GM12872 (cell line): ENCODE results near the gene B3GALT4.

Source experiments
- CTCF ChIP-seq: IDR thresholded peaks from 3 replicates; pipeline ENCODE4 v1.5.1; 2011; ENCODE audit warnings: low read depth, mild to moderate bottlenecking, low read length, moderate library complexity; ENCODE audit not compliant: insufficient read depth

B3GALT4 gene

GRCh38 chr6:33276864-33277662 lies at the start of gene B3GALT4:
B3GALT4 (plus strand) TSS chr6:33277123; CDS start chr6:33277420, 297 bp downstream.
- TF ChIP-seq CTCF: peak; percentile 56; the same call in 2 of the 3 replicates

GRCh38 chr6:33235221-33235634 lies 41.7 kb upstream of the B3GALT4 start:
- TF ChIP-seq CTCF: no peak

GRCh38 chr6:33236328-33236727 lies 40.6 kb upstream of the B3GALT4 start:
- no peak for TF ChIP-seq CTCF

GRCh38 chr6:33236852-33237251 lies 40.1 kb upstream of the B3GALT4 start:
- TF ChIP-seq CTCF: no peak

GRCh38 chr6:33237741-33238140 lies 39.2 kb upstream of the B3GALT4 start:
- no peak for TF ChIP-seq CTCF

- no peak for TF ChIP-seq CTCF
Measured at GRCh38 chr6:33241968-33242367, 35.0 kb upstream of the B3GALT4 start.

- no peak for TF ChIP-seq CTCF
Measured at GRCh38 chr6:33243476-33243875, 33.4 kb upstream of the B3GALT4 start.
